Right lobe of liver (tissue), 4 donors: Measurements from ENCODE around the gene TMEM30A.

ENCODE experiments used
- POLR2A ChIP-seq: fragments of 450-650 bp; IDR thresholded peaks from one replicate; pipeline ENCODE4 v1.6.1; 2017; ENCODE audit warnings: antibody characterized with exemption, mild to moderate bottlenecking
- TF ChIP-seq, protein P1 (sequence below), 4 donors: fragments of 200-600 bp in 3 of 4; fragments of 450-650 bp in 1 of 4; IDR thresholded peaks; one replicate each; pipeline versions ENCODE4 v1.5.1 to v1.8.0; 2016 to 2022; ENCODE audit warnings: antibody characterized with exemption in 4 of 4, mild to moderate bottlenecking in 2 of 4
- donor health status: DM: no; HTN: no; CAD: no.
- donor health status: DM: no; HTN: no; CAD: no.
- donor health status: DM: no; HTN: yes; CAD: no.

- TF ChIP-seq, protein P1, sequence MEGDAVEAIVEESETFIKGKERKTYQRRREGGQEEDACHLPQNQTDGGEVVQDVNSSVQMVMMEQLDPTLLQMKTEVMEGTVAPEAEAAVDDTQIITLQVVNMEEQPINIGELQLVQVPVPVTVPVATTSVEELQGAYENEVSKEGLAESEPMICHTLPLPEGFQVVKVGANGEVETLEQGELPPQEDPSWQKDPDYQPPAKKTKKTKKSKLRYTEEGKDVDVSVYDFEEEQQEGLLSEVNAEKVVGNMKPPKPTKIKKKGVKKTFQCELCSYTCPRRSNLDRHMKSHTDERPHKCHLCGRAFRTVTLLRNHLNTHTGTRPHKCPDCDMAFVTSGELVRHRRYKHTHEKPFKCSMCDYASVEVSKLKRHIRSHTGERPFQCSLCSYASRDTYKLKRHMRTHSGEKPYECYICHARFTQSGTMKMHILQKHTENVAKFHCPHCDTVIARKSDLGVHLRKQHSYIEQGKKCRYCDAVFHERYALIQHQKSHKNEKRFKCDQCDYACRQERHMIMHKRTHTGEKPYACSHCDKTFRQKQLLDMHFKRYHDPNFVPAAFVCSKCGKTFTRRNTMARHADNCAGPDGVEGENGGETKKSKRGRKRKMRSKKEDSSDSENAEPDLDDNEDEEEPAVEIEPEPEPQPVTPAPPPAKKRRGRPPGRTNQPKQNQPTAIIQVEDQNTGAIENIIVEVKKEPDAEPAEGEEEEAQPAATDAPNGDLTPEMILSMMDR (IDR thresholded peaks at IDR 0.05), result no peak
- TF ChIP-seq POLR2A, result no peak
Measured at GRCh38 chr6:75280131-75280855, 4.3 kb downstream of the TMEM30A start.
